Osteocyte (in vitro differentiated cells): Measurements from ENCODE around the gene PDYN. TPM values are rescaled to one million over a fixed set of nuclear protein-coding genes. Genes with fewer than 3 reads are reported as not detected.

Experiments used
- DNase-seq: peaks from one replicate; pipeline ENCODE4 v3.0.0; 2021; ENCODE audit warnings: mixed read lengths; ENCODE audit not compliant: unreplicated experiment; ENCODE audit errors: extremely low spot score
- H3K27ac Mint-ChIP-seq: one replicate; pipeline ENCODE4 v1.8.0; 2021; ENCODE audit warnings: mild to moderate bottlenecking, mixed read lengths; ENCODE audit not compliant: unreplicated experiment
- H3K27me3 Mint-ChIP-seq: one replicate; pipeline ENCODE4 v1.8.0; 2021; ENCODE audit warnings: mixed read lengths; ENCODE audit not compliant: unreplicated experiment
- H3K36me3 Mint-ChIP-seq: one replicate; pipeline ENCODE4 v1.8.0; 2021; ENCODE audit warnings: mixed read lengths; ENCODE audit not compliant: unreplicated experiment
- H3K4me1 Mint-ChIP-seq: one replicate; pipeline ENCODE4 v1.8.0; 2021; ENCODE audit warnings: mixed read lengths; ENCODE audit not compliant: unreplicated experiment
- H3K4me3 Mint-ChIP-seq: one replicate; pipeline ENCODE4 v1.8.0; 2021; ENCODE audit warnings: mild to moderate bottlenecking, moderate library complexity, mixed read lengths; ENCODE audit not compliant: unreplicated experiment
- H3K9me3 Mint-ChIP-seq: one replicate; pipeline ENCODE4 v1.8.0; 2021; ENCODE audit warnings: mixed read lengths; ENCODE audit not compliant: unreplicated experiment
- total RNA-seq: library from RNA; stranded (reverse); gene quantifications from 2 replicates; pipeline ENCODE4 v1.2.1, GENCODE V29; 2021
- TF ChIP-seq, protein P1 (sequence below): fragments of 200-600 bp; sonication (generic); IDR thresholded peaks from 2 replicates; pipeline ENCODE4 v1.5.0; 2021; ENCODE audit warnings: antibody characterized with exemption, mild to moderate bottlenecking, moderate library complexity

Gene PDYN
- total RNA-seq, 1 donor from 2014 or later, result not detected

DNA sequence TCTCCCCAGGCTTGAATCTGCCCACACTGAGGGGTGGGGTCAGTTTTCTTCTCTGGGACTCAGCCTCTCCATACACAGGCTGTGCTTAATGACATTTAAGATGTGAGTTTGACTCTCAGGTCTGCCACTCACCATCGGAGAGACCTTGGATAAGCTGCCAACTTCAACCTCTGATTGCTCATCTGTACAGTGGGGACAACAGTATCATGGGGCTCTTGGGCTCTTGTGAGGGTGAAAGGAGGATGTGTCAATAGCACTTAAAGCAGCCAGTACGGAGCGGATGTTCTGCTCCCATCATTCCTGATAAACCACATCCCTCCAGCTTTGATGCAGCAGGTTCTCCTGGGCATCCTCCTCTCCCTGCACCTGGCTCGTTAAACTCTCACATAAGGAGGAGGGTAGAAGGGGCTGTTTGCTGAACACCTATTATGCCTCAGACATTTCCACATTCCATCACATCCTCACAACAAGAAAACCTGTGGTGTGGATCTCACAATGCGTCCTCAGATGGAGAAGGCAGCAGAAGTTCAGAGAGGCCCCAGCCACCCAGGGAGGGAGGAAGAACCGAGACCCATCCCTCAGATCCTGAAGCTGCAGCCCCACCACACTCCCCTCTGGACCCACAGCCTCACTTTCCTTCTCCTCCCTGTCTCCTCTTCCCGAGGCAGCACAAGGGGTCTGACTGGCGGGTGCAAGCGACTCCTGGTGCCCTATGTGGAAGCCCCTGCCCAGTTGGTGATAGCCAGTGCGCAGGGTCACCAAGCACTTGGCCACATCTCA lies 1.9 kb upstream of the PDYN start:
- Mint-ChIP-seq H3K27ac (no peak overlapping the region), H3K4me3 (no peak overlapping the region), H3K27me3 (peaks cover 19% of the 10 kb centered on the region), H3K36me3 (no peaks in the 10 kb centered on the region), H3K4me1 (no peaks in the 10 kb centered on the region), H3K9me3 (no peaks in the 10 kb centered on the region)
- DNase-seq, result peak; percentile 73
- TF ChIP-seq, protein P1, sequence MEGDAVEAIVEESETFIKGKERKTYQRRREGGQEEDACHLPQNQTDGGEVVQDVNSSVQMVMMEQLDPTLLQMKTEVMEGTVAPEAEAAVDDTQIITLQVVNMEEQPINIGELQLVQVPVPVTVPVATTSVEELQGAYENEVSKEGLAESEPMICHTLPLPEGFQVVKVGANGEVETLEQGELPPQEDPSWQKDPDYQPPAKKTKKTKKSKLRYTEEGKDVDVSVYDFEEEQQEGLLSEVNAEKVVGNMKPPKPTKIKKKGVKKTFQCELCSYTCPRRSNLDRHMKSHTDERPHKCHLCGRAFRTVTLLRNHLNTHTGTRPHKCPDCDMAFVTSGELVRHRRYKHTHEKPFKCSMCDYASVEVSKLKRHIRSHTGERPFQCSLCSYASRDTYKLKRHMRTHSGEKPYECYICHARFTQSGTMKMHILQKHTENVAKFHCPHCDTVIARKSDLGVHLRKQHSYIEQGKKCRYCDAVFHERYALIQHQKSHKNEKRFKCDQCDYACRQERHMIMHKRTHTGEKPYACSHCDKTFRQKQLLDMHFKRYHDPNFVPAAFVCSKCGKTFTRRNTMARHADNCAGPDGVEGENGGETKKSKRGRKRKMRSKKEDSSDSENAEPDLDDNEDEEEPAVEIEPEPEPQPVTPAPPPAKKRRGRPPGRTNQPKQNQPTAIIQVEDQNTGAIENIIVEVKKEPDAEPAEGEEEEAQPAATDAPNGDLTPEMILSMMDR, result no peak

DNA sequence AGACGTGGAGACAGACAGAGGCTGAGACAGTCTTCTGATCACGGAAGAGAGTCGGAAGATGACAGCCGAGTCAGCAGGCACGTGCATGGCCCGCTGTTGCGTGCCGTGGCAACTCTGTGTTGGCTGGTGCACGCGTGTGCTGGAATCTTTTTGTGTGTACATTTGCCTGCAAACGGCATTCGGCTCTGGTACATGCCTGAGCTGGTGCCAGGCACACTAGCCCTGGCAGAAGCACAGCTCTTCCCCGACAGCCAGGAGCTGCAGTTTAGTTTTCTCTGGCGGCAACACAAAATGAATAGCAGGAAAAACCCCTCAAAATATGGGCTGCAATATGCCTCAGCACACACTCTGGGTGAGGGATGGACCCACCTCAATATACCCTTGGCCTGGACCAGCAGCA lies 769 bp upstream of the PDYN start:
- Mint-ChIP-seq H3K4me3 (no peak overlapping the region), H3K9me3 (no peaks in the 10 kb centered on the region), H3K36me3 (no peaks in the 10 kb centered on the region), H3K4me1 (no peaks in the 10 kb centered on the region), H3K27ac (no peak overlapping the region), H3K27me3 (peaks cover 24% of the 10 kb centered on the region)
- peak; percentile 42 for DNase-seq
- TF ChIP-seq, protein P1, result no peak

DNA sequence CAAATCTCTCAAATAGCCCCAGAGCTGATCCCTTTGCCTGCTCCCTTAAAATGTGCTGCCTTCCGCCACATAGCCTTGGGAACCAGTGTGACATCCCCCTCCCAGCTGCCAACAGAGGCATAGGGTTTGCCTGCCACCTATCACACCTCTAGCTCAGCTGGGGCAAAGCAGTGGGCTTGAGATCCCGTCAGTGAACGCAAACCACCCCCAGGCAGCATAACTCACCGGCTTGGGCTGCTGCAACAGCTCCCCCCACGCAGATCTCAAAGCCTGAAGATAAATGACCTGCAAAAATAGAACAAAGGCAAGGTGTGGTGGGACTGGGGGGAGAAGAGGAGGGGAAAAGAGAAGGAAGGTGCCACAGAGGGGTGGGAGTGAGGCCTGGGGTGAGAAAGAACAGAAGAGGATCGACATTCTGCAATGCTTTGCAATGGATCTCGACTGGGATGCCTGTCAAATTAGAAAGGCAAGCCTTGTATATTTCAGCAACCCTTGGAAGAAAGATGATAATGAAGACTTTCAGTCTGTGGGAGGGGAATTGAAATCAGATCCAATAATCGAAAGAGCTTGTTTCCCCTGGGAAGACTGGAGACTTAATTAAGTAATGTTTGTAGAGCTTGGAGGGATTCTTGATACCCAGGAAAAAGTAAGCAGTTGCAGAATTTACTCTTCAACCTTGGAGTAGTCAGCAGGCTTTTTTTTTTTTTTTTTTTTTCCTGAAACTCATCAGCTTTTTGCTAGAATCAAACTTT lies 1.3 kb downstream of the PDYN start:
- H3K27ac Mint-ChIP-seq, result no peak overlapping the region
- no peaks in the 10 kb centered on the region for H3K9me3 Mint-ChIP-seq
- no peaks in the 10 kb centered on the region for H3K4me1 Mint-ChIP-seq
- H3K27me3 Mint-ChIP-seq, result peaks cover 20% of the 10 kb centered on the region
- no peaks in the 10 kb centered on the region for H3K36me3 Mint-ChIP-seq
- DNase-seq, result no peak
- TF ChIP-seq, protein P1, result no peak
- no peak overlapping the region for H3K4me3 Mint-ChIP-seq

GRCh38 chr20:1987826-1988225 lies 6.0 kb downstream of the PDYN start:
- Mint-ChIP-seq H3K27ac (no peak overlapping the region), H3K27me3 (peaks cover 13% of the 10 kb centered on the region), H3K9me3 (no peaks in the 10 kb centered on the region), H3K4me1 (no peaks in the 10 kb centered on the region), H3K4me3 (no peak overlapping the region), H3K36me3 (no peaks in the 10 kb centered on the region)
- TF ChIP-seq, protein P1, result no peak
- DNase-seq, result no peak

- Mint-ChIP-seq H3K27ac (no peak overlapping the region), H3K4me1 (no peaks in the 10 kb centered on the region), H3K36me3 (no peaks in the 10 kb centered on the region), H3K9me3 (no peaks in the 10 kb centered on the region), H3K27me3 (peaks cover 4% of the 10 kb centered on the region), H3K4me3 (no peak overlapping the region)
- TF ChIP-seq, protein P1, result no peak
- DNase-seq, result no peak
Measured at GRCh38 chr20:1983301-1983700, 10.6 kb downstream of the PDYN start.
